ENCODE results near the gene AOAH.
A peak's percentile ranks its signal among the peaks of the same experiment; 100 is the strongest.

AOAH gene

DNA sequence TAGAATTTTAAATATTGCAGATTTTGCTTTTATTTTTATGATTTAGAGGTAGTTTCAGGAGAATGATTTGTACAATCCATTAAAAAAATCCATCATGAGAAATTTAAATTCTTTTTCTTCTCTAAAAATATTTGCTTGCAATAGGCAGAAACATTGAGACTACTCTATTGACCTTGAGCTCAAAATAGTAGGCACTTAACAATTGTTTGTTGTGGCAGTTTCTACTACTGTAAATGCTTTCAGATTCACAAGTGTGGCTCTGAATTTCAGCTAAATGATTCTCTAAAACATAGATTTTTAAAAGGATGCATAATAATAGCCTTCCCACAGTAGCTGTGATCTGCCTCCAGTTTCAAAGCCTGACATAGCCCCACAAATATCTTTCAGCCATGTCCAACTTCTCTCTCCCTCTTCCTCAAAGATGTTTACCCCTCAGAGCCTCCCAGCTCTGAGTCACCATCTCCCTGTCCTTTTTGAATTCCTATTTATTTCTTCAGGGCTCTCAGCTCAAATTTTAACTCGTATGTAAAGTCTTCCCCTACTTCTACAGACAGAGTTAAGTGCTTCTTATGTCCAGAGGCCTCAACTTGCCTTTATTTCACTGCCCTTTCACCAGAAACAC lies 160.5 kb downstream of the AOAH start:
- no peak for DNase-seq

DNA sequence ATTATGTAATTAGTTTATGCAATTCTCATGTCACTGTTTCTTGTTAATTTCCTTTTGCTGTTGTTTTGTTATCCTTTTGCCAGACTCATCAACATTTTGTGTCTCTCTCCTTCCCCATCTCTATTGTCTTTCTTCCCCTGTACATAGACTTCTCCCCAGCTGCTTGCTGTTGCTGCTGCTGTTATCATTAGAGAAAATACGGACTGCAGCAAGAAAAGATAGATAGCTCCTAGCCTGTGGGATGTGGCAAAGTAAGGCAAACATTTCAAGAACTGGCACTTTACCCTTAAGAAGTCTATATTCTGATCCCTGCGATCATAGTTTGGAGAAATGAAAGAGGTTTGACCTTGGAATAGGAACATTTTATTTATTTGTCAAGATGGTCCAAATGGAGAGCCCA lies 162.2 kb downstream of the AOAH start:
- no peak for DNase-seq

DNA sequence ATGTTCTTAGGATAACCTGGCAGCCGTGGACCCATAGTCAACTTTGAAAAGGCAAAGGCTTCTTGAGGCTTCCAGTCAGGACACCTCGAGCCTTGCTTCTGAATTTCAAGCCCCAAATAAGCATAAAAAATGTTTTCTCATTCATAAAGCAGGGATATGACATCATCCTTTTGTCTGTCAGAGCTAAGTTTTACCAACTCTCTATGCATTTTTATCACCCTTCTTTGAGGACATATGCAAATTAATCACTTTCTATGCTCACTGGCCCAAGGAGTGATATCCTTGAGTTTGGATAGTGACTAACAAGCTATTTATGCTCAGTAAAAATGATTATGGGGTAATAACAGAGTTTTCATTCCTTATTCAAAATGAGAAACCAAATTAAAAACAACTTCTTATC lies 175.3 kb downstream of the AOAH start:
- no peak for DNase-seq

DNA sequence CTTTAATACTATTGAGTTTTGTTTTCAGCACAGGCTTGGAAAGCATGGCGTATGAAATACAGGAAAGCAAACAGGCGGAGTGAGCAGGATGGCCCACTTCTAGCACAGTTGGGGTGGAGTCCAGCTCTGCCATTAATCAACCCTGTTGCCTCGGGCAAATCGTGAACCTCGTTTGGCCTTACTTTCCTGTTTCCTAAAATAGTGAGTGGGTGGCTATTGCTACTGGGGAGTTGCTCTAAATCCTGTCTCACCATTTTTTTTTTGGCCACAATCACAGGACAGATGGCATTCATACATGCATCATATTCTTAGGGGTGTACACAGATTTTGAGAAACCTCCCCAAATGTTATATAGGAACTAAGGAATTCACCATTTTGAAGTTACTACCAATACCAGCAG lies 176.9 kb downstream of the AOAH start:
- DNase-seq = no peak

DNA sequence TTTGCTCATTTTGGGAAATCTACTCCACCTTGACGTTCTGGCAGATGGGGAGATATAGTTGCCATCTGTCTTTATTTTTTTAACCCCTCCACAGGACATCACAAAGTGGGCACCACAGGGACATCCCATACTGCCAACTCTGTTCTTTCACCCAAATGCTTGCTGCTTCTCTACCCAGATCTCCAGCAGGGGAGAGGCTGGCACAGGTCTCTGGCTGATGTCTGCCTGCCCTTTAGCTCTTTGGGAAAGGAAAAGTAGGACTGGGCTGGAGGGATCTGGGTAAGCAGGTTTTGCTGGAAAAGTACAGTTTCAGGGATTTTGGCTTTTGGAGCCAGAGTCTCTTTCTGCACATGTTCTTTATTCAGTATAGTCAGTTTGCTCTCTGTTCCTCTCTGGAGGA lies 178.0 kb downstream of the AOAH start:
- DNase-seq = no peak

DNA sequence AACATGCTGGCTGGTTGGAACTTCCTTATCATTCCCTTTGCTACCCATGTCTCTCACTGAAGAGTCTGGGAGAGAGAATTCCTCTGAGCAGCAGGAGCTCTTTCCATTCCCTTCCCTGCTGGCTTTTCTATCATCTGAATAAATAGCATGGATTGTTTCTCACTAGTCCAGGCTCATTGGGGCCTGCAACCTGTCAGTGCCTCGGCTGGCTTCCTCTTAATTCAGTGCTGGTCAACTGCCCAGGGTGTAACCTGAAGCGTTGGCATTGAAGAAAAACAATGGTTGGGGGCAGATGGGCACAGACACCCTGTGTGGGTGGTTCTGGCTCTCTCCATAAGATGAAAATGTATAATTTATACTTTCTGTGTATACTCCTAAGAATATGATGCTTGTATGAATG lies 179.0 kb downstream of the AOAH start:
- no peak for DNase-seq

DNA sequence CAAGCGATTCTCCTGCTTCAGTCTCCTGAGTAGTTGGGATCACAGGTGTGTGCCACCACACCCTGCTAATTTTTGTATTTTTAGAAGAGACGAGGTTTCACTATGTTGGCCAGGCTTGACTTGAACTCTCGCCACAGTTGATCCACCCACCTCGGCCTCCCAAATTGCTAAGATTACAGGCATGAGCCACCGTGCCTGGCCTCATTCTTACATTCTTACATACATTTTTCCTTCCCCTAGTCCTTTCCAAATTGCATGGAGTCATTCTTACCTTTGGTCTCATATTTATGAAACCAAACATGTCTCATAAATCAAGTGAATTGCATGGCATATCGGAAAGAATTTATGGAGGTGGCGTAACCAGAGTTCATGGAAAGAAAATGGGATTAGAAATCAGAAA lies 186.2 kb downstream of the AOAH start:
- DNase-seq = no peak

DNA sequence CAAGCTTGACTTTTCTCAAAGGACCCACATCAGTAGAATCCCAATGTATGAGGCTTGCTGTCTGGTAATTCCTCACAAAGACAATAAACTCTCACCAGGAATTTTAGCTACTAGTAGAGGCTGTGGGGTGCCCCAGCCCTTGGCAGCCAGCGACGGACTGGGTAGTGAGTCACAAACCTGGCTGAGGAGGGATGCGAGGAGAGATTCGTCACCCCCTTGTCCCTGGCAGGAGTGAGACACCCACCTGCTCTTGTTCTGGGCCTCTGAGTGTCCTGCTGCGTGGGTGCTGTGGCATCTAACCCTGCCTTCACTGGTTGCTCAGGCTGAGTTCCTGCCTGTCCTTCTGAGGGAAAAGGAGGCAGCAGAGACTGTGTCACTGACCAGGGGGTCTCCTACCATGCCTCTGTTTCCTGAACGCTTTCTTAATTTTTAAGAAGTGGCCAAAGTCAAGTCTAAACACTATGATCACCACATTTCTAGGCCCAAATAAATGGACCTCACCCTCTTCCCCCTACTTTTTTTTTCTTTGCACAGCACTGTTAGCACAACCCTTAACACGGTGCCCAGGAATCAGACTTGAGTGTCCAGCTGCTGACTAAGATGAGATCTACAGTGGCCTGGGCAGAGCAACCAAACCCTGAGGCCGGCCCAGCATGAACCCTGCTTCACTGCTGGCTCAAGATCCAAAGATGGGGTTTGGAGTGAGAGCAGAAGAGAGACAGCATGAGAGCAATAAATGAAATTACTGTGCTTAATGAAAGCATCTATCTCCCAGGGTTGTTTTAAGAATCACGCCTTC lies 188.2 kb downstream of the AOAH start:
- DNase-seq = no peak

DNA sequence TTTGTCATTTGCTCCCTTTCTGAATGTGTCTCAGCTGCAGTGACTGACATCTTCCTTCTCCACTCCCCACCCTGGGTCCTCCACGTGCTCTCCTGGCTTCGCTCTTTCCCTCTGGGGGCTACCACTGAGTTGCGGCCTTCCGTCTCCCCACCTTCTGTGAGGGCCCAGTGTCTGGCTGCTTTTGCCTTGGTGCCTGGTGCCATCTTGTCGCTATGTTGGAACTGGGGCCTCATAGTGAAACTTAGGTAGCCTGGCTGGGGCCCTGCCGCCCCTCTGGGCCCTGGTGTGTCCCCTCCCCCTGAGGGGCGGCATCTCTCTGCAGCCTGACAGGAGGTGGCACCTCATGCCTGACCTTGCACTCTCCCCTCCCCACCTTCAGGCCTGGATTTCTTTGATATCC lies 190.6 kb downstream of the AOAH start:
- DNase-seq = no peak

DNA sequence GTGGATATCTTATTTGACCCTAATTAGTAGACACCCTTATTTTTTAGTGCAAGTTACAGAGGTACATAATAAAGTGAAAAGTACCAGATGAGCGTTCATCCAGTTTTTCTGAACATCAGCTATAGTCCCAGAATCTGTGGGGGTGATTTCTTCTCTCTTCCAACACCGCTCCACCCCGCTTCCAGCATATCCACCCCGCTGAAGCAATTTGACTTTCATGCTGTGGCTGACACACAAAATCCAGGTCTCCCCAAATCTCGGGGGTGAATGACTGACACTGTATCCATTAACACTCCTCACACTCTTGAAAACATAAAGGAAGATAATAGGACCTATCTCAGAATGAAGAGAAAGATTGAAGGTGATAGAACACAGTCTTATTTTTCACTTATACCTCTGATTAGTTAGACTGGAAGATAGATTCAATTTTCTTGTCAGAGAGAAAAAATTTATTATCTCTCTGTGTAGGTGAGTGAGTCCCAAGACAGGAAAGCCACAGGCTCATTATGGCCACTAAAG lies 191.3 kb downstream of the AOAH start:
- peak in 1 of 51 donors; percentile 23 for DNase-seq

DNA sequence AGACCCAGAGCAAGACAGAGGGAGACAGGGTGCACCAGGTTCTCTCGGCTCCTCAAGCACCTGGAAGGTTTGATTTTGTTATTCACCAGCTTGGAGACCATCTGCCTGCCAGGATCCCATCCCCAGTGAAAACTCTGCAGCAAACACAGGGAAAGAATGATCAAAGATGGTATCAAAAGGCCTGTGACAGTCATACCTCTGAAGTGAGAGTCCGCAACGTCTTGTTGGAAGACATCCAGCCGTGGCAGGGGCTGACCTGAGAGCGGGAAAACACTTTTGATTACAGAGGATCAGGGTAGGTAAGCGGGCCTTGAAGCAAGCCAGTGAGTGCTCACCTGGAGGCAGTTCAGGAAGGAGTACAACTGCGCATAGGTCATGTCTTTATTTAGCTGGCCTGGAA lies 192.3 kb downstream of the AOAH start:
- DNase-seq = no peak

DNA sequence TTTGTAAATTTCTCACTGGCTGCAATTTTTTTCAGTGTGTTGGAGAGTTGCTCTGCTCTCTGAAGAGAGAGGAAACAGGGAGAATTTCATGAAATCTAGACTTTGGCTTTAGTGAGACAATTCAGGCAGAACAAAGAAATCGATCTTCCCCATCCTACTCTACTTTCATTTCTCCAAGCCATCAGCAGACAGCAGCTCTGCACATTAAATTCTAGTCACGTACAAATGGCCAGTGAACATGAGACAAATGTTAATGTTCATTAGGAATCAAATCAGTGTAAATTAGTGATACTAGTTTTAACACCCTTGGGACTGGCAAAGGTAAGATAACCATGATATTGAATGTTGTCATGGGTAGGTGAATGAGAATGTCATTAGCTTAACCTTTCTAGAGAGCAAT lies 193.8 kb downstream of the AOAH start:
- peak in 1 of 51 donors; percentile 13 for DNase-seq

DNA sequence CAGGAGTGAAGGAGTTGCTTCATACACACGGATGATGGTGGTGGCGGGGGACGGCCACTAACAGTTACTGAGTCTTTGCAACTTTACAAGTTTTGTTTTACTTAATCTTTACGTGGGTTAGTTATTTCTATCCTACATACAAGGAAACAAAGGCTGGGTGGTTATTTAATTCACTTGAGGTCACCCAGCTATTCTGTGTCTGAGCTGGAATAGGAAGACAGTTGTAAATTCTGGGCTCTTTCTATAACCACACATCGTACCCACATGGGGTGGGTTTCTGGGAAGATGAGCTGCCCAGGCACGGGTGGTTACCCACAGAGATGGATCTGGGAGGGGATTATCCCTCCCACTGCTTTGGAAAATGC lies 196.8 kb downstream of the AOAH start:
- no peak for DNase-seq

DNA sequence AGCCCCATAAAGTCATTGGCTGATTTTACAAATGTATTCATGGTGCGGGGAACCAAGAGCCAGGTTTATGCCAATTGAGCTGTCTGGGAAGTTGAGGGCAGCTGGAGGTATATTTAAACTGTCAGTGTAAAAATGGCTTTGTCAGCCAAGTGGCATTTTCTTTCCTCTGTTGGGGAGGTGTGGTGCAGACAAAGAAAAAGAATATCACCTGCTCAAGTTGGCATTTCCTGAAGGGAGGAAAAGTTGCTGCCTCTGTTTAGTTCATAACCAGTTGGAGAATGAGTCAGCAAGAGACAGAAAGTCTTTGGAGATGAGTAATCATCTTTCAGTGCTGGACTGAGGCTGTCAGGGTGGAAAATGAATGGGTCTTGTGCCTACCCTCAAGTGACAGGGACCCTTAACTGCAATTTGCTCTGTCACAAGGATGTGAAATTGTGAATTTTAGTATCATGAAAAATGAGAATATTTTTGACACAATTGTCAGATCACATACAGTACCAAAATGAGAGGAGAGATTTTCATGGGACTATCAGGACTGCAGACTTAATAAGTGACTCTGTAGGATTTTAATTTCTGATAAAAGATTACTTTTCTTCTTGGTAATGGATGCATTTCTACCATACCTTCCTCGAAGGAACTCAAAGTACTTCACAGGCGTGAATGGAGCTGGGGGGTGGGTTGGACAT lies 197.3 kb downstream of the AOAH start:
- DNase-seq = peak in 1 of 51 donors; percentile 37

DNA sequence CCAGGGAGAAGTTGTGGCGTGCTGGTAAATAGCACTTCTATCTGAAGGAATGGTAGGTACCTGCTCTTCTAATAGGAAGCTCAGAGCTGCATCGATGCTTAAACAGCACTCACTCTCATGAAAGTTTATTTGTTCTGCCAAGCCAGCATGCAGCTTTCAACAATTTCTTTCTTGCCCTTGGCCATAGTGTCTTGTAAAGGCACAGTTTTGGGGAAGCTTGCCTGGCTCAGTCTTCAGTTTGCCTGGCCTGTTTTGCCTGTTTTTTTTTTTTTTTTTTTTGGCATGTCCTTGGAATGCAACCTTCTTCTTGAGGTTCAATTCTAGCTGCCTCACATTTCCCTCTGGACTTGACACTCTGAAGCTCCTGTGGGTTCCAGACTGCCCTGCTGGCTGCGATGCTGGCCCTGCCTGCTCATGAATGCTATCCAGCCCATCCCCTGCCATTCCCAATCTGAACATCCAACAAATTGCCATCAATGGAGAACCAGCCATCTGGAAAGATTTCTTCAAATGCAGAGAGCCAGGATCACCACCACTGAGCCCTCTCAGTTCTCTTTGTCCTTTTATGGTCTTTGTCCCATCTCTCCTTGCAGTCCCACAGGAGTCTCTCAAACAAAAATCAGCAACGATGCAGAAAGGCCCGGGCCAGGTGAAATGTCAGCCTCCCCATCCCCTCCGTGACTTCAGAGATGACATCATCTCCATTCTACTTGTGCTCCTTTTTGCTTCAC lies 200.8 kb downstream of the AOAH start:
- DNase-seq = no peak

DNA sequence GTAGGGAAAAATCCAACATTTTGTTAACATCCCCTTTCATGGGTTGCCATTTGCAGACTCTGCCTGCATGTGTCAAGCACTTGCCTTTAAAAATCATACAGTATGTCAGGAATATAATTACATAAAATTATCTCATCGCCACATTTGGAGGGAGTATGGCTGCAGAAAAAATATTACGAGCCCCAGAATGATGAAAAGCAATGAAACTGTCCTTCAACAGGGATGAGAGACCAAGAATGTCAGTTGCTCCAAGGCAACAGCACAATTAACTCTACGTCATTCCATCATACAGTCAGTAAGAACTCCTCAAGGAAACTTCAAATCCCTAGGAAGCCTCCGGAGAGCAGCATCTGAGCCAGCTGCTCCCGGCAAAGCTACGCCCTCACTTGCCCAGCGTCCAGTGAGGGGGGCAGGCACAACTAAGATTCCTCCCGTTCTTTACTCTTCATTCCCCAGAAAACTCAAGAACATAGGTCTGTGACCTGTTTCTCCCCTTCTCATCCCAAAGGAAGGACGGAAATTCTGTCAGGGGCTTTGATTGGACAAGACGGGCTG lies 201.8 kb downstream of the AOAH start:
- no peak for DNase-seq

DNA sequence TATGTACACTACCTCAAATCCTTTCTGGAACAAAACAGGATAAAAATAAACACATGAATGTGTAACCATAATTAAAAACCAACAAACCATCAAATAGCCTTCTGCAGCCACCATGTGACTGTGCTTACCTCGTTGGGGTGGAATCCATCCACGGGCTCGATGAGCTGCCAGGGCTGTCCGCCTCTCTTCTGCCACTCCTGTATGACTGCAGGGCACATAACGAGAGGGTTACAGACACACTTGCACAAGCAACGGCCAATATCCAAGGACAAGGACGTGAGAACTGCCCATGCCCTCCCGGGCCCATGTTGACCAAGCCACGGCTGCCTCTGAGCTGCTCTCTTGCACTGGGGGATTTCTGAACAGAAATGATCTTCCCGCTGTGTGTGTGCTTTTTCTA lies 202.4 kb downstream of the AOAH start:
- DNase-seq = no peak

DNA sequence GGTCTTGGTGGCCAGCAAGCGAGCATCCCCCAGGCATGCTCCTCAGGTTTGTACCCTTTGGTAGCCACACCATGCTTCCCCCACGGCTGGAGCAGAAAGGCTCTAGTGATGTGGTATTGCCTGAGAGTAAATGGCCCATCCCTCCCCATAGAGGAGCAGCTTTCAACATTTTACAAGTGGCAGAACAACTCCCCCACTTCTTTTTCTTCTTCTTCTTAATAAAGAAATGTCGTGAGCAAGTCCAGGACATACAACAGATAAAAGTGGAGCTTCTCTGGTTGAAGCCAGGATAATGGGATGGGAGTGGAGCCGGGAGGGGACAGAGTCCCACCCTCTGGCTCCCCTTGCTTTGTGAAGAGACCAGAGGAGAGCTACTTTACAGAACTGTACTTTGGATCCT lies 203.2 kb downstream of the AOAH start:
- no peak for DNase-seq

DNA sequence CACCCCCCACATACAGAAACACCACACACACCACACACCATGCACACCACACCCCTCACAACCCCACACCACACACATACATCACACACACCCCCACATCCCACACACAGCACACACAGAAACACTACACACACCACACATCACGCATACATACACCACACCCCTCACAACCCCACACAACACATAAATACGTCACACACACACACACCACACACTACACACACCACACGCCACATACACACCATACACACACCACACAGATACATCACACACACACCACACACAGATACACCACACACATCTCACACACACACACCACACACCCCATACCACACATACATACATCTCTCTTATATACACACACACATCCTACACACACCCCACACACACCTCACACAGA lies 208.4 kb downstream of the AOAH start:
- DNase-seq = no peak

DNA sequence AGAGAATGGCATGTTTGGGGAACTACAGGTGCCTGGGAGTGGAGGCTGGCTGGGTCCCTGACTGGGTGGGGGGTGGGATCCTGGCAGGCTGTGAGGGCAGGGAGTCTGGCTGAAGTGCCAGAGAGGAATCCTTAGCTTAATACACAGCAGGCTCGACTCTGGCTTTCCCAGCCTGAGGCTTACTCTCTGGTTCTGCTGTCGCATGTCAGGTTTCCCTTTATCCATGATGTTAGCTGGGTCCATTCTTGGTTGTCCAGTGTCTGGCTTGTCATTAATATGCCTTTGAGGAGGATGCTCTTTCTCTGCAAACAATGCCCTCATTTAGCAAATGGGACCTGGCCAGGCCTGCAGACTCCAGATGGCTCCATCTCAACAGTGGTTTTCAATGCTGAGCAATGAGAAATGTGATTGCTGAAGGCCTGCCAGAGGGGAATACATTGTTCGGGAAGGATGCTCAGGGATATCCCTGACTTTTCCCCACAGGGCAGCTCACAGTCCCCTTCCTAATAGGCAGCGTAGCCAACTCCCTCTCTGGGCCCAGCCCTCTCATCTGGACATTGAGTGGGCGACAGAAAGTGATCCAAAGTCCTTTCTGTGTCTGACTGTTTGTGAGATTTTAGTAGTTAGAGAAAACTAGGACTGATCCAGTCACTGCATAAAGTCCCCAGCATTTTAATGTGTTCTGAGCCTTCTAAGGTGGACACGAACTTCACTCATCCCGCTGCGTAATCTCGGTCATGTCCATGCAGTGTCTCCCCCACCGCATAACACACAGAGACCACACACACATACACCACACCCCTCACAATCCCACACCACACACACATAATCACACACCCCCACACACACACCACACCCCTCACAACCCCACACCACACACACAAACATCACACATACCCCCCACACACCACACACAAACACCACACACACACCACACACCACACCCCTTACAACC lies 209.7 kb downstream of the AOAH start:
- DNase-seq = peak in 33 of 51 donors; percentile 7 to 73 (median 27)
